Measurements from ENCODE around the gene CELSR1.

CELSR1 gene

GRCh38 chr22:46360097-46360496 is 177.3 kb downstream of the CELSR1 start:
- no peak for DNase-seq

- DNase-seq, result no peak
Observed at GRCh38 chr22:46359362-46359761, 178.1 kb downstream of the CELSR1 start.

DNA sequence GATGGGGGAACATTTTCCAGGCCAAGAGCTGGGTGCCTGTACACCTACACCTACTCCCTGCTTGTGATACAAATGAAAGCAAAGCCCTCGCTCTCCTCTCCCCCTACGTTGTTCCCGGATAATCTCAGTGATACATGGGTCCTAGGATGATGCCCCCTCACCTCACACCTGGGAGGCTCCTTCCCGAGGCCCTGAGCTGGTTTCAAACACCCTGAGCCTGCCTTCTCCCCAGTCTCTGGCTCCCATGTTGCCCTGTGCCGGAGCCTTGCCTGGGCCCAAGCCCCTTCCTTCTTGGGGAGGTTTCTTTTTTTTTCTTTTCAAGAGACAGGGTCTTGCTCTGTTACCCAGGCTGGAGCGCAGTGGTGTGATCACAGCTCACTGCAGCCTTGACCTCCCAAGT is 178.7 kb downstream of the CELSR1 start:
- no peak for DNase-seq

GRCh38 chr22:46357711-46358520 is 179.5 kb downstream of the CELSR1 start:
- DNase-seq, result no peak

GRCh38 chr22:46356496-46357480 is 180.6 kb downstream of the CELSR1 start:
- no peak for DNase-seq

- no peak for DNase-seq
Observed at GRCh38 chr22:46355996-46356471, 181.4 kb downstream of the CELSR1 start.

- peak in 1 of 2 experiments; percentile 18 for DNase-seq
Observed at GRCh38 chr22:46355369-46355995, 181.9 kb downstream of the CELSR1 start.

GRCh38 chr22:46354993-46355305 is 182.5 kb downstream of the CELSR1 start:
- no peak for DNase-seq

GRCh38 chr22:46354176-46354992 is 183.0 kb downstream of the CELSR1 start:
- no peak for DNase-seq

DNA sequence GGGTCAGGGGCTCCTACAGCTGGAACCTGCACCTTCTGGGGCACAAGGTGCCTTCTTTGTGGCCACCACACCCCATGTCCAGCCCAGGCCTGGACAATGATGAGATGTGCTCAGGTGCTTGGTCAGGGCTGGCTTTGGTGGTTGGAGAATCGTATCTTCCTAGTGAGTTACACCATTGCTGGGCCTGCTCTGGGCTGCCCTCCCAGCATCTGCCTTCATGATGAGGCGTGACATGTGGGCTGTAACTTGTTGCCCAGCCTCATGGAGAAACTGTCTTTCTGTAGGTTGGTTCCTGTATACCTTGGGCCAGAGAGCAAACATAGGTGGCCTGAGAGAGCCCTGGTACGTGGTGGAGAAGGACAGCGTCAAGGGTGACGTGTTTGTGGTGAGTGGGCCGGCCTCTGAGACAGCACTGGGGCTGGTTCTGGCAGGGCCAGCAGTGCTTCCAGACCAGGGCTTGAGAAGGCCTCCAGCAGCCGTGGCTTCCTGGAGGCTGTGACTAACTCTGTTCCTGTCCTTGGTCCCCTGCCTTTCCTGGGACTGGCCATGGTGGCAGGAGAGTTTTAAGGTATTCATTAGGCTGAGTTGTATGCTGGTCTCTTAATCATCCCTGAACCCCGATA is 183.8 kb downstream of the CELSR1 start:
- no peak for DNase-seq

GRCh38 chr22:46352691-46353386 is 184.6 kb downstream of the CELSR1 start:
- DNase-seq, result peak; percentile 38 to 70

DNA sequence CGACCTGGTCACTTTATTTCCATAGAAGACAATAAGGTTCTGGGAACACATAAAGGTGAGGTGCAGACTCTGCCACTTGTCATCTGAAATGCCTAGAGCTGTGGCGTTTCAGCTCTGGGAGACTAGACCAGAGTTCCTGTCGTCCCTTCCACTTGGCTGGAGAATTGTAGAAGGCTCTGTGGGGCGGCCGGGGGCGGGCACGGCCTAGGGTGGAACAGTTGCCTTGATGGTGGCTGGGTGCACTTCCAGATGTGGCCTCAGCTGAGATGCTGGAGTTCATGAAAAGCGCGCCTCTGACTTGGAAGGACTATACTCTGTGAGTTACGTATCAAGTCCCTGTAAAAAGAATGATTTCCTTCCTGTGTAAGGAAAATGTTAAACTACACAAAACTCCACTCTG is 185.1 kb downstream of the CELSR1 start:
- DNase-seq, result no peak

- DNase-seq, result no peak
Observed at GRCh38 chr22:46351767-46352166, 185.7 kb downstream of the CELSR1 start.

- no peak for DNase-seq
Observed at GRCh38 chr22:46351131-46351735, 186.2 kb downstream of the CELSR1 start.

DNA sequence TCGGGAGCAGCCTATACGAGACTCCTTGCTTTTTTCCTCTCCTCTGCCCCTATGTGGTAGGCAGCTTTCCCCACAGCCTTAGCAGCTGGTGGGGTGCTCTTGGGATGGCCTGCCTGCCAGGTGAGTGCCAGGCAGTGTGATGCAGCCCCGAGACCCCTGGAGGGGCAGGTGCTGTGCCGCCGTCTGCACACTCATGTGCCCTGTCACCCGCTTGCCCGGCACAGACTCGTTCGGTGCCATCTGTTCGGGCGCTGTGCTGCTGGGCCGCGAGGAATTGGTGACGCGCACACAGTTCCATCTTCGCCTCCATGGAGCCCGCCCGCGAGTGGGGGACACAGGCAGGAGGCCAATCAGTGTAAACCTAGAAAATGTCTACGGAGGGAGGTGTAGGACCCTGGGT is 186.8 kb downstream of the CELSR1 start:
- no peak for DNase-seq

DNA sequence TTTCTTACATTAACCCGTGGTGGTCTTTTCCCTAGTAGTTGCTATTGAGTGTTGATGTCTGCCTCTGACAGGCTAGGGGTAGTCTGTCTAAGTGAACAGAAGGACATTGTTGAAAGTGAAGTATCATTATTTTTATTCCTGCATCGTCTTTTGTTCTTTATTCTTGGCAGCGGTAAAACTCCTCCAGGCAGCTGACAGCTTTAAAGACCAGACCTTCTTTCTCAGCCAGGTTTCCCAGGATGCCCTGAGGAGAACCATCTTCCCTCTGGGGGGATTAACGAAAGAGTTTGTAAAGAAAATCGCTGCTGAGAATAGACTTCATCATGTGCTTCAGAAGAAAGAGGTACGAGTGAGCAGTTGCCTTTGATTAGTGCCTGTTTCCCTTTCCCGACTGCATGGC is 187.3 kb downstream of the CELSR1 start:
- DNase-seq, result no peak

DNA sequence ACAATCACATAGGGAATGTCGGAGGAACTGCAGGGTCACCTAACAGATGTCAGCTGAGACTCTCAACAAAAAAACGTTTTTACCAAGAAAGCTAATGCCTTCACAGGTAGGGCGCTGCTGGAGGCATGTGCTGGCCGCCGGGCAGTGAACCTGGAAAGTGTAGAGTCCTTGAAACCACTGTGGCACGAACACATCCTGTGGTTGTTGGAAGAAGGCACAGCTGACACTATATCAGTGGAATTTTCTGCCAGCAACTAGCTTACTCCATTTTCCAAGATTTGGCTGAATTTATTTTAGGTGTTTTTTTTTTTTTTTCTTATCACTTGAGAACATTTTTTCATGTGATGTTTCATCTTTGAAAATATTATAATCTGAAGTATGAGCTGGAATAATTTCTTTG is 187.7 kb downstream of the CELSR1 start:
- no peak for DNase-seq

DNA sequence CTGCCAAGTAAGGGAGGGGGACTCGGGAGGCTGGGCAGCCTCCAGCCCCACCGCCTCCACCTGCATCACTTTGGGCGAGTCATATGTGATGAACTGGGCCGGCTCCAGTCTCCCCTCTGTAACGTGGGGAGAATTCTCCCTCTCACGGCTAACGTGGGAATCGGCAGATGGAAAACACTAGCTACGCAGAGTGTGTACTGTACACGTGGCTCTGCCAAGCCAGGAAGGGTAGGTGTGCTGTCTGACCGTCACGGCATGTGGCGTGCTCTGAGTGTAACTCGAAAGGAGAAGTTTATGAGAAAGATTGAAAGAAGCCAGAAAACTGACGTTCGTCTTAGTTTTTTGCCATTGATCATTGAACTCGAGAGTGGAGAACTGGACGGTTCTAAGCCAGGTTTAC is 188.2 kb downstream of the CELSR1 start:
- DNase-seq, result no peak

GRCh38 chr22:46348099-46348695 is 189.2 kb downstream of the CELSR1 start:
- no peak for DNase-seq

- no peak for DNase-seq
Observed at GRCh38 chr22:46347646-46348045, 189.8 kb downstream of the CELSR1 start.
